ENCODE results near the gene ELMOD3. TPM values are rescaled to one million over a fixed set of nuclear protein-coding genes. Genes with fewer than 3 reads are reported as not detected.

ELMOD3 gene
- total RNA-seq, 2 experiments from 2014 or later = 19.2 to 19.4 TPM

DNA sequence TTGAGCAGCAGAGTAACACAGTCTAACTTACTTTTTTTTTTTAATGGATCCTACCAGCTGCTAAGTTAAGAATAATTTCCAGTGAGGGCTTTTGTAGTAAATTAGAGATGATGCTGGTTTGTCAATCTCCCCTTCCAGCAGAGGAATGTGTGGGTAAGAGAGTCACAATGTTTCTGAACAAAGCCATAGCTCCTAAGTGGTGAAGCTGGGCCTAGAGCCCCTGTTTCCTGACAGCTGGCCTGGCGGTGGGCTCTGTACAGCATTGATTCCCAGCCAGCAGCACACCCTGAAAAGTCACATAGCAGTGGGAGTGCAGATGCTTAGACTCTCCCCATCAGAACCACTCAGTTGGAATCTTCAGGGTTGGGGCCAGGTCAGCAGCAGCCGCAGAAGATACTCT, 31.2 kb downstream of the ELMOD3 start:
- Mint-ChIP-seq H3K4me3 (no peak overlapping the region), H3K9me3 (no peaks in the 10 kb centered on the region), H3K36me3 (ENCODE audit: low read depth) (peaks cover 46% of the 10 kb centered on the region), H3K27me3 (no peaks in the 10 kb centered on the region), H3K4me1 (no peaks in the 10 kb centered on the region), H3K27ac (no peak overlapping the region)
- ChIA-PET CTCF (interaction anchor here (0.6 kb wide), 1 partner anchor 68 kb away, joined by 3 read pairs; no protein-coding TSS in a partner anchor), POLR2A (no interaction called here)
- no peak for DNase-seq

DNA sequence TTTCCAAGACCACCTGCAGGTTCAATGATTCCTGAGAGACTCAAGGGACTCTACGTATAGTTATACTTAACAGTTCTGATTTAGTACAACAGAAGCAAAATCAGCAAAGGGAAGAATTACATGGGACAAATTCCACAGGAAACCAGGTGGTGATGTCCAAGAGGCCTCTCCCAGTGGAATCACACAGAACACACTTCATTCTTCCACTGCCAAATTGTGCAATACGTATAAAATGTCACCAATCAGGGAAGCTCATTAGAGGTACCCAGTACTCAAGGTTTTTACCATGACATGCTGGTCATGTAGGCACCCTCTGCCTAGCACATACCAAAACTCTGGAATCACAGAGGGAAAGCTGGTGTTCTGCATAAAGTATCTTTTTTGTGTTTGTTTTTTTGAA, 33.2 kb downstream of the ELMOD3 start:
- H3K27ac Mint-ChIP-seq = no peak overlapping the region

DNA sequence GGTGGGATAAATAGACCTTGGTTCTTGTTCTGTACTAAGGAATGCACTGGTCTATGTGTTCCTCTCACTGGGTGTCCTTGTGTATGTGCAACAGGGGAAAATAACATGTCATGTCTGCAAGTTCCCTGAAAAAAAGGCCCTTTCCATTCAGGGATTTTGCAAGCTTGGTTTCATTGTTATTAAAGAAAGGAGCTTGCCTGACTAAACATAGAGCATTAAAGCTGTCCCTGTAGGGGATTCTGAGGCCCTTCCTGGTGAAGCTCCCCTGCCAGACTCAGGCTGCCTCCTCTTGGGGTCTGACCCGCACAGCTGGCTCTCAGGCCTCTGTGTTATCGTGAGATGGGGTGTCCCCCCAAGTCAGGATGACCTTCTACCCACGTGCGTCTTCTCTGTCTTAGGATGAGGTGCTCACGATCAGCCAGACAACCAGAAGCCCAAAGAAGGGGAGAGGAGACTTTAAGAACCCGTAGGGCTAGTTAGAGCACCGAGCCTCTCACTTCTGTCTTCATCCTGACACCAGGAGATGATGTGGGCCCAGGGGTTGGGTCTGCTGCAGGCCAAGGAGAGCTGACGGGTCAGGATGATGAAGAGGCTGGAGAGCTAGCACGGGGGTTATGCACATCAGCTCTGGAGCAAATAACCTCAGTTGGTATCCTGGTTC, 34.4 kb downstream of the ELMOD3 start:
- Mint-ChIP-seq H3K27ac (peak overlapping the region; percentile 15), H3K4me3 (no peak overlapping the region), H3K27me3 (no peaks in the 10 kb centered on the region), H3K36me3 (ENCODE audit: low read depth) (peaks cover 39% of the 10 kb centered on the region), H3K4me1 (peaks cover 10% of the 10 kb centered on the region), H3K9me3 (no peaks in the 10 kb centered on the region)
- CTCF ChIA-PET = interaction anchor here (0.9 to 2.3 kb wide), 5 partner anchors 16 to 167 kb away, joined by 3 to 18 read pairs (median 5); no protein-coding TSS in a partner anchor
- POLR2A ChIA-PET = interaction anchor here (0.8 to 1.6 kb wide), 5 partner anchors 62 to 162 kb away, joined by 3 to 8 read pairs (median 3); partner anchors contain the start of gene MAT2A
- DNase-seq = no peak

More for the DNA sequence above, 33.2 kb downstream of the ELMOD3 start:
- no peak for DNase-seq
- Mint-ChIP-seq H3K4me3 (no peak overlapping the region), H3K27me3 (no peaks in the 10 kb centered on the region), H3K36me3 (ENCODE audit: low read depth) (peaks cover 41% of the 10 kb centered on the region), H3K4me1 (peaks cover 5% of the 10 kb centered on the region), H3K9me3 (no peaks in the 10 kb centered on the region)
- POLR2A ChIA-PET = interaction anchor here (1.3 to 1.6 kb wide), 2 partner anchors 152 to 154 kb away, joined by 3 to 8 read pairs; partner anchors contain the start of gene MAT2A
- CTCF ChIA-PET = interaction anchor here (2.0 kb wide), 1 partner anchor 17 kb away, joined by 5 read pairs; no protein-coding TSS in a partner anchor

DNA sequence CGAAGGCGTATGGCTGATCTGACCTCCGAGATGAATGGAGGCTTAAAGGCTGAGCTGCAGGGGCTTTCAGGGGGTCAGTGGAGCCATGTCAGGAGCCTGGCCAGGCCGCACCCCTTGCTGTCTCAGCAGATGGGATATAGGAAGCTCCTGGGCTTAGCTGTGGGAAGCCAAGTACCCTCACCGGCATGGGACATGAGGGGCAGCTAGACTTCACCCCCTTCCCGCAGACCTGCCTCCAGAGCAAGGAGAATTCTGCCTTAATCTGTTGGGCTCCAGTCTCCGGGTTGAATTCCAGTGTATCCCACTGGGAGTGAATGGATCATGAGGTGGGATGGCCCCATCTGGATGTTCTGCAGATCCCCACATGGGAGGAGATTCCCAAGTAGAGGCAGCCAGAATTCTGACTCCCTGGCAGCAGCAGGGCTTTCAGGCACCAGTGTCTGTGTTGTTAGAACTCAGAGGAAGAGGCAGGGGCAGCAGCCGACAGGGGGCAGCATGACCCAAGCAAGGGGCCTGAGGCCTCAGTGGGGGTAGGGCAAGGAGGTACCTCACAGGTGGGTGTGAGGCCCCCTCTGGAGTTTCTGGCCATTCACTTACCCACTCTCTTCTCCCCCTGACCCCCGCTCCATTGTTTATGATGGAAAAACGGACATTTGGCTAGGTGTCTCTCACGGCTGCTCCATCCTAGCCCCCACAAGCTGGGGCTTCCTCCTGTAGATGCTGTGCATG, 36.5 kb downstream of the ELMOD3 start:
- Mint-ChIP-seq H3K36me3 (ENCODE audit: low read depth) (peaks cover 37% of the 10 kb centered on the region), H3K27me3 (no peaks in the 10 kb centered on the region), H3K9me3 (no peaks in the 10 kb centered on the region), H3K27ac (no peak overlapping the region), H3K4me3 (no peak overlapping the region), H3K4me1 (peaks cover 10% of the 10 kb centered on the region)
- ChIA-PET CTCF (interaction anchor here (1.0 to 3.9 kb wide), 6 partner anchors 9 to 168 kb away, joined by 3 to 43 read pairs (median 3); no protein-coding TSS in a partner anchor), POLR2A (interaction anchor here (0.7 to 3.5 kb wide), 5 partner anchors 9 to 157 kb away, joined by 3 to 22 read pairs (median 3); partner anchors contain the start of genes ELMOD3 and MAT2A)
- peak; percentile 77 for DNase-seq

DNA sequence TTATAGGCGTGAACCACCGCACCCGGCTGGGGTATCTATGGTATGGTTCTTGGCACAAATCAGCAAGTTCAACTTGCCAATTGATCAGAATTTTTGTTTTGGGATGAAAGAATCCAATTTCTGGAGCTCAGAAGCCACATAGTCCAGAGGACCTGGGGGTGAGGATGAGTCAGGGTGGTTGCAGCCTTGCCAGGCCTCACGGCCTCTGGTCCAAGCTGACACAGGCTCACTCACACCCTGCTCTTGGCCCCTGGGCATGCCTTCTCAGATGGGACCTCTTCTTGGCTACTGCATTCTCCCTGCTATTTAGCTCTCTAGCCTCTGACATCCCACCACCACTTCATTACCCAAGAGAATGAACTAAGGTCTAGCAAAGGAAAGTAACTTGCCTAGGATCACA, 39.3 kb downstream of the ELMOD3 start:
- POLR2A ChIA-PET = interaction anchor here (3.5 kb wide), 1 partner anchor 145 kb away, joined by 22 read pairs; the partner anchor contains the start of gene MAT2A
- Mint-ChIP-seq H3K27me3 (no peaks in the 10 kb centered on the region), H3K4me1 (peaks cover 23% of the 10 kb centered on the region), H3K9me3 (no peaks in the 10 kb centered on the region), H3K36me3 (ENCODE audit: low read depth) (peaks cover 48% of the 10 kb centered on the region), H3K27ac (no peak overlapping the region), H3K4me3 (no peak overlapping the region)
- DNase-seq = no peak
- CTCF ChIA-PET = interaction anchor here (0.6 to 3.9 kb wide), 3 partner anchors 12 to 158 kb away, joined by 3 to 43 read pairs (median 4); no protein-coding TSS in a partner anchor

DNA sequence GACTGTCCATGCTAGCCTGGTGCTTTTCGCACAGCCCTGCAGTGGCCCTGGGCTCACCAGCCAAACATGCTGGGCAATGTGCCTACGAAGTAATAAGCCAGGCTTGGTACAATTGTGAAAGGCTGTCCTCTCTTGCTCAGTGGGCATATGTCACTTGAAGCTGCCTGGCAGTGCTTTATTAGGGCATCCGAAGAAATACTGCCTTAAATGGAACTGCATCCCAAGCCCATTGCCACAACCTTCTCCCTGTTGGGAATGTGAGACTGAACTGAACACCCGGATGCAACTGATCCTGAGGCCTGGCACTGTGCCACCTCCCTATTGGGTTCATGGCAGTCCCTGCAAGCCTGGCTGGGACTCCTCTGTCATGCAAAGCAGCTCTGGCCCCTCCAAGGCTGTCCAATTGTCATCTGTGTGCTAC, 39.7 kb downstream of the ELMOD3 start:
- ChIA-PET POLR2A (no interaction called here), CTCF (interaction anchor here (1.2 to 3.9 kb wide), 2 partner anchors 11 to 157 kb away, joined by 4 to 43 read pairs; no protein-coding TSS in a partner anchor)
- no peak overlapping the region for H3K27ac Mint-ChIP-seq
- H3K4me3 Mint-ChIP-seq = no peak overlapping the region
- H3K4me1 Mint-ChIP-seq = peaks cover 23% of the 10 kb centered on the region
- no peaks in the 10 kb centered on the region for H3K27me3 Mint-ChIP-seq
- H3K9me3 Mint-ChIP-seq = no peaks in the 10 kb centered on the region
- no peak for DNase-seq
- peaks cover 48% of the 10 kb centered on the region for H3K36me3 Mint-ChIP-seq (ENCODE audit: low read depth)

DNA sequence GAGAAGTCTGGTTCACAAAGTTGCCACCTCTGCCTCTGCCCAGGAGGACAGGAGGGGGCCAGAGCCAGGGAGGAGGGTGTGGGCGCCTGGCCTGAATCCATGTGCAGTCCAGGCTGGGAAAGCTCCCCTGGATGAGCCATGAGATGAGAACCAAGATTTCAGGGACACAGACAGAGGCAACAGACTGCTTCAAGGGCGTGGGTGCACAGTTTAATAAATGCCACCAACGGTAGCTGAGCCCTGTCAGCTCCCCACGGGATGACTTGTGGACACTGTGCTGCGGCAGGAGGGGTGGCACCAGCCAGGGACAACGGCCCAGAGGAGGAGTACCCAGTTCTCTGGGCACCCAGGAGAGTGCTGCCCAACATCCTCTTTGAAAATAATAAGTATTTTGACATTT, 40.4 kb downstream of the ELMOD3 start:
- Mint-ChIP-seq H3K4me1 (peaks cover 23% of the 10 kb centered on the region), H3K9me3 (no peaks in the 10 kb centered on the region), H3K27me3 (no peaks in the 10 kb centered on the region), H3K4me3 (no peak overlapping the region), H3K27ac (no peak overlapping the region), H3K36me3 (ENCODE audit: low read depth) (peaks cover 50% of the 10 kb centered on the region)
- POLR2A ChIA-PET = no interaction called here
- CTCF ChIA-PET = no interaction called here
- DNase-seq = no peak

DNA sequence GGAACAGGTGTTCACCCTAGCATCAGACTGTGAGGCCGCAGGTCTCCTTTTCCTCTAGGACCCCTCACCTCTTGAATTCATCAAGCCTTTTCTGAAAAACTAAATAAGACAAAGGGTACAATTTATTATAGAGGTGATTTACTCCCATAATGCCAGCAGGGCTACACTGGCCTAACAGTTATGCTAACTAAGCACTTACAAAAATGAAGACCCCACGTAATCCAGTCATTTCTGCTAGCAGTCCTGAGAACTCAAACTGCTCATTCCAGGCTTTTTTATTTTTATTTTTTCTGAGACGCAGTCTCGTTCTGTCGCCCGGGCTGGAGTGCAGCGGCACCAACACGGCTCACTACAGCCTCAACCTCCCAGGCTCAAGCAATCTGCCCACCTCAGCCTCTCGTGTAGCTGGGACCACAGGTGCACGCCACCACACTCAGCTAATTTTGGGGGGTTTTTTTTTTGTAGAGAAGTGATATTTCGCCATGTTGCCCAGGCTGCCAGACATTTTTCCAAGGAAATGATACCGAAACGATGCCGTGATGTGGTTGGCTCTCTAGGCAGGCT, 41.4 kb downstream of the ELMOD3 start:
- no peaks in the 10 kb centered on the region for H3K27me3 Mint-ChIP-seq
- ChIA-PET POLR2A (no interaction called here), CTCF (no interaction called here)
- DNase-seq = no peak
- H3K9me3 Mint-ChIP-seq = no peaks in the 10 kb centered on the region
- no peak overlapping the region for H3K4me3 Mint-ChIP-seq
- no peak overlapping the region for H3K27ac Mint-ChIP-seq
- peaks cover 54% of the 10 kb centered on the region for H3K36me3 Mint-ChIP-seq (ENCODE audit: low read depth)
- peaks cover 23% of the 10 kb centered on the region for H3K4me1 Mint-ChIP-seq

DNA sequence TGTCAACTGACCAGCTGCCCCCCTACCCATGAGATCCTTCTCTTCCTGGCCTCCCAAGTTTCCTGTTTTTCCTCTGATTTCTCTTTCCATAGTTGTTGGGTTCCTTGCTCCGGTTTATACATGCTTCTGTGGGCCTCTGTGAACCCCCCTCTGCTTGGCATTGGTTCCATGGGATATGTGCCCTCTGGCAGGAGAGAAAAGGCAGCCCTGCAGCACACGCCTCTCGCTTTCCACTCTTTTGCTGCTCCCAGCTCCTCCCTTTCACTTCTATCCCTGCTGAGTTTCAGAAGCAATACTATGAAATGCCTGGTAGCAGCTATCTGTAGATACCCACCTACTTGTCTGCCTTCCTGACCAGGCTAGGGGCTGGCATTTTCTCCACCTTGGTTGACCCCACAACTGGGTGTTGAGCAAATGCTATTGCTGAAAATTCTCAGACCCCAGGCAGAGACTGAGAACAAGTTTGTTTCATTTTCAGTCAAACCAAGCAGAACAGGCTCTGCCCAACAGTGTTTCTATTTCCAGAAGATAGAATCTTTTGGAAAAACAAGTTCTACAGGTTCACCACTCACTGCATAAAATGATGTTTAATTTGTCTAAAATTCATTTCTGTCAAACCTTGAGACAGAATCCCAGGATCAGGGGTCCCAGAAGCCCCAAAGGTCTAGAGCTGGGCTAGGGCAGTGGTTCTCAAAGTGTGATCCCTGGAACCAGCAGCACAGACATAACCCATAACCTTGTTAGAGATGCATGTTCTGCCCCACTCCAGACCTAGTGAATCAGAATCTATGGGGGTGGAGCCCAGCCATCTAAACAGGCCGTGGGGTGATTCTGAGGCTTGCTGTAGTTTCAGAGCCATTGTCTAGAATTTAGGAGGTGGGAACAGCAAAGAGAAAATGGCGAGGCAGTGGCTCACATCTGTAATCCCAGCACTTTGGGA, 42.2 kb downstream of the ELMOD3 start:
- ChIA-PET POLR2A (no interaction called here), CTCF (no interaction called here)
- H3K27ac Mint-ChIP-seq = peak overlapping the region; percentile 24
- H3K4me1 Mint-ChIP-seq = peaks cover 23% of the 10 kb centered on the region
- no peaks in the 10 kb centered on the region for H3K27me3 Mint-ChIP-seq
- DNase-seq = no peak
- peaks cover 56% of the 10 kb centered on the region for H3K36me3 Mint-ChIP-seq (ENCODE audit: low read depth)
- no peak overlapping the region for H3K4me3 Mint-ChIP-seq
- no peaks in the 10 kb centered on the region for H3K9me3 Mint-ChIP-seq

DNA sequence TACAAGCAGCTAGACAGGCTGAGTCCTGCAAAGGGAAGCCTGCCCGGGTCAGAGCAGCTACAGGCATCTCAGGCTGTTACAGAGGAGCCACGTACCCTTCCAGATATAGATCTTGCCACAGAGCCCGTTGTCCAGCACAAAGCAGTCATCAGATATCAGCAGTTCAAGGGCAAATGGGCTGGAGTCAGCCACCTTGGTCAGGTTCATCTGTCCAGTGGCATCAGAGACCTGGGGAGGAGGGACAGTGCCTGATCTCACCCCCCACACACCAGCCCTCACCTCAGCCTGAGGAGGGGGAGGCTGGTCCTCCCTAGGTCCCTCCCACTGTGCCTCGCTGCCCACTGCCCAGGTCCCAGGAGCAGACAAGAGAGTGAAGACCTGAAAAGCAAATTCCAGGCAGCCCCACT, 43.4 kb downstream of the ELMOD3 start:
- Mint-ChIP-seq H3K36me3 (ENCODE audit: low read depth) (peaks cover 63% of the 10 kb centered on the region), H3K4me3 (no peak overlapping the region), H3K27me3 (no peaks in the 10 kb centered on the region), H3K4me1 (peaks cover 17% of the 10 kb centered on the region), H3K27ac (no peak overlapping the region), H3K9me3 (no peaks in the 10 kb centered on the region)
- CTCF ChIA-PET = no interaction called here
- no peak for DNase-seq
- POLR2A ChIA-PET = interaction anchor here (1.3 kb wide), 1 partner anchor 141 kb away, joined by 4 read pairs; the partner anchor contains the start of gene MAT2A

DNA sequence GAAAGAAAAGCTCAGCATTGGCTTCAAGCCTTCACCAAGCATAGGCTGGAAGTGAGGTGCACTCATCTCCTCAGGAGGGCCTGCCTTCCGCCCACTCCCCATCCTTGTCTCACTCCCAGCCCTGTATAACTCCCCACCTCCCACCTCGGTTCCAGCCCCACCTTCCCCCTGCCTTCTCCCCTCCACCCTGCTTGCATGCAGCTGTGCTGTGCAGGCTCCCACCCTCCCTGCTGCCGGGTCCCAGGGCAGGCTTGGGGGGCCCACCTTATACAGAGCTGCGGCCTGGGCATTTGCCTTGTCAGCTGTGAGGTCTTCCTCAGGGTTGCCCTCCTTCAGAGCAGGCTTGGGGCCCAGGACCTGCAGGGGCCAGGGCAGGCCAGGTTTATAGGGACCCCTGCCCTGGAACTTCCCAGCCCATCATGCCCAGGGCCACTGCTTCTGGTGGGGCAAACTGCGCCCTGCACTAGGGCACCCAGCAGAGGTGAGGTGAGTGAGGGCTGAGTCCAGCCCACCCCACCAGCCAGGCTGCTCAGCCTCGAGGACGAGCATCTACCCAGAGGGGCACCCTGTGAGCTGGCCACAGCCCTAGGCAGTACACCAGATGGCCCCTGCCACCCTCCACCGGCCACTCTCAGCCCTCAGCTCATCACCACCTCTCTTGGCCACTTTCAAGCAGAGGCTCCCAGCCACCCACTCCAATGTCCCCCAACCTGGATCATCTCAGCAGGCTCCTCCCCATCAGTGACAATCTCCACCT, 44.0 kb downstream of the ELMOD3 start:
- Mint-ChIP-seq H3K27ac (no peak overlapping the region), H3K9me3 (peaks cover 2% of the 10 kb centered on the region), H3K27me3 (no peaks in the 10 kb centered on the region), H3K4me3 (no peak overlapping the region), H3K36me3 (ENCODE audit: low read depth) (peaks cover 66% of the 10 kb centered on the region), H3K4me1 (peaks cover 12% of the 10 kb centered on the region)
- ChIA-PET POLR2A (interaction anchor here (1.0 to 1.3 kb wide), 2 partner anchors 140 to 196 kb away, joined by 3 to 4 read pairs; partner anchors contain the start of genes MAT2A and RNF181), CTCF (interaction anchor here (0.5 kb wide), 1 partner anchor 110 kb away, joined by 3 read pairs; no protein-coding TSS in a partner anchor)
- DNase-seq = no peak
